ENCODE results near the gene HAUS2.
A peak's percentile ranks its signal among the peaks of the same experiment; 100 is the strongest.
"Not testable (repeated sequence)": the region's sequence is repeated elsewhere in the genome, so short reads cannot be mapped to it uniquely, and the experiment has no call there.

HAUS2 gene

DNA sequence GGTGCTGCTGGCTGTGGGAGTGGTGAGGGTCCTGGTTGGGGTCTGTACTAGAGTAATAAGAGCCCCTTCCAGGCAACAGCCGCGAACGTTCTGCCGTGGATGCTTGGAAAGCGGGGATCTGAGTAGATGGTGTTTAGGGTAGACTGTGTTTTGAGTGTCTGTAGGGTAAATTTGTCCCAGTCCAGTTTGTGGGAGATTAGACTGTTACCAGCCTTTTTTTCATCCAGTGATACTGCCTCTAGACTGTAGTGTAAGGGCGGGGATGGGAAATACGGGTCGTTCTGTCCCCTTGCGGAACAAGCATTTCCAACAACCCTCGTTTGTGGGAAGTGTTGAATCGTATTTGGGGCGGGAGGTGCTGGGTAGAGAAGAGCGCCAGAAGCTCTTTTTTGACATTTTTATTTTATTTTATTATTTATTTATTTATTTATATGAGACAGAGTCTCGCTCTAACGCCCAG, 424 bp downstream of the HAUS2 start:
- TF ChIP-seq, protein P1, sequence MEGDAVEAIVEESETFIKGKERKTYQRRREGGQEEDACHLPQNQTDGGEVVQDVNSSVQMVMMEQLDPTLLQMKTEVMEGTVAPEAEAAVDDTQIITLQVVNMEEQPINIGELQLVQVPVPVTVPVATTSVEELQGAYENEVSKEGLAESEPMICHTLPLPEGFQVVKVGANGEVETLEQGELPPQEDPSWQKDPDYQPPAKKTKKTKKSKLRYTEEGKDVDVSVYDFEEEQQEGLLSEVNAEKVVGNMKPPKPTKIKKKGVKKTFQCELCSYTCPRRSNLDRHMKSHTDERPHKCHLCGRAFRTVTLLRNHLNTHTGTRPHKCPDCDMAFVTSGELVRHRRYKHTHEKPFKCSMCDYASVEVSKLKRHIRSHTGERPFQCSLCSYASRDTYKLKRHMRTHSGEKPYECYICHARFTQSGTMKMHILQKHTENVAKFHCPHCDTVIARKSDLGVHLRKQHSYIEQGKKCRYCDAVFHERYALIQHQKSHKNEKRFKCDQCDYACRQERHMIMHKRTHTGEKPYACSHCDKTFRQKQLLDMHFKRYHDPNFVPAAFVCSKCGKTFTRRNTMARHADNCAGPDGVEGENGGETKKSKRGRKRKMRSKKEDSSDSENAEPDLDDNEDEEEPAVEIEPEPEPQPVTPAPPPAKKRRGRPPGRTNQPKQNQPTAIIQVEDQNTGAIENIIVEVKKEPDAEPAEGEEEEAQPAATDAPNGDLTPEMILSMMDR (IDR thresholded peaks at IDR 0.05; ENCODE audit: low read depth, low read length) = no peak
- H3K4me3 ChIP-seq (ENCODE audit: low read depth, low read length) = peak overlapping the region; percentile 98

DNA sequence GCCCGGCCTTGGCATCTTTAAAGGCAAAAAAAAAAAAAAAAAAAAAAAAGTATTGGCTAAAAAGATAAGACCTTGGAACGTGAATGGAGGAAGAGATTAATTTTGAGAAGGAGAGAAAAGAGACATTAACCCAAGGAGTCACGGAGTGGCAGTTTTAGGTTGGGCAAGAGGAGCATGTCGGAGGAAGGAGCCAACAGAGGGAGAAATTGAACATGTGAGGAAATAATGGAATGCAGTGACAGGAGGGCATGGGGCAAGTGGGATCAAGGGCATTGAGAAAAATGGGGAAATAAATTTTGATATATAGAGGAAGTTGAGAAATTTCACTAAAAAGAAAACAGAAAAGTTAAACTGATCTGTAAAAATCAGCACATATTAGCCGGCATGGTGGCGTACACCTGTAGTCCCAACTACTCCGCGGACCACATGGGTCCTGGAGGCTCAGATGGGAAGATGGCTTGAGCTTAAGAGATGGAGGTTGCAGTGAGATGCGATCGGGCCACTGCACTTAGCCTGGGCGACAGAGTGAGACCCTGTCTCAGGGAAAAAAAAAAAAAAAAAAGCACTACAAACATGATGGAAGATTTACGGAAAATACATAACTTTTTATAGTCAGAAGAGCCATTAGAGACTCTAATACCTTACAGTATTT, 1.2 kb downstream of the HAUS2 start:
- peak overlapping the region; percentile 98 for H3K4me3 ChIP-seq (ENCODE audit: low read depth, low read length)

DNA sequence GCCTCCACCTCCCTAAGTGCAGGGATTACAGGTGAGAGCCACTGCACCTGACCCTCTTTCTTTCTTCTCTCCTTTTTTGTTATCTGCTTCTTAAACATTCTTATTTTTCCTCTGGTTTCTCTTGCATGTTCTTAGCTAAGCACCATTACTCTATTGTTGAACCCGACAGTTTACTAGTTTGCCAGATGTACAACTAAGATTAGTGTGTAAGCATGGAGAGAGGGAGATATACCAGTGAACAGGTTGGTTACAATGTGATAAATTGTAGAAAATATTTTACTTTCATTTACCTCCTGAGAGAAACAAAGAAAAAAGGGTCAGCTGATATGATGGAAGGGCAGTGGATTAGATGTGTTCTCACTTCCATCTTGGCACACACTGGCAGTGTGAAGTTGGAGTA, 4.9 kb downstream of the HAUS2 start:
- TF ChIP-seq, protein P1 (IDR thresholded peaks at IDR 0.05; ENCODE audit: low read depth, low read length) = no peak
- no peak overlapping the region for H3K4me3 ChIP-seq (ENCODE audit: low read depth, low read length)

More for the DNA sequence above, 1.2 kb downstream of the HAUS2 start:
- TF ChIP-seq, protein P1 (IDR thresholded peaks at IDR 0.05; ENCODE audit: low read depth, low read length) = no peak

DNA sequence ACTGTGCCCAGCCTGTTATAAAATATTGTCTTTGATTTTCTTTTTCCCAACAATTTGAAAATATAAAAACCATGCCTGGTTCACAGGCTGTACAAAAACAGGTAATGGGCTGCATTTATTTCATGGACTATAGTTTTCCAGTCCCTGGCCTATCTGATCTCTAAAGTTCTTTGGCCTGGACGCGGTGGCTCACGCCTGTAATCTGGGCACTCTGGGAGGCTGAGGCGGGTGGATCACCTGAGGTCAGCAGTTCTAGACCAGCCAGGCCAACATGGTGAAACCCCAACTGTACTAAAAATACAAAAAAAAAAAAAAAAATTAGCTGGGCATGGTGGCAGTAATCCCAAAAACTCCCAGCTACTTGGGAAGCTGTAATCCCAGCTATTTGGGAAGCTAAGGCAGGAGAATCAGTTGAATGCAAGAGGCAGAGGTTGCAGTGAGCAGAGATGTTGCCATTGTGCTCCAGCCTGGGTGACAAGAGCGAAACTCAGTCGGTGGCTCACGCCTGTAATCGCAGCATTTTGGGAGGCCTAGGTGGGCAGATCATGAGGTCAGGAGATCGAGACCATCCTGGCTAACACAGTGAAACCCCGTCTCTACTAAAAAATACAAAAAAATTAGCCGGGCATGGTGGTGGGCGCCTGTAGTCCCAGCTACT, 8.0 kb downstream of the HAUS2 start:
- not testable (repeated sequence) for H3K4me3 ChIP-seq (ENCODE audit: low read depth, low read length)

DNA sequence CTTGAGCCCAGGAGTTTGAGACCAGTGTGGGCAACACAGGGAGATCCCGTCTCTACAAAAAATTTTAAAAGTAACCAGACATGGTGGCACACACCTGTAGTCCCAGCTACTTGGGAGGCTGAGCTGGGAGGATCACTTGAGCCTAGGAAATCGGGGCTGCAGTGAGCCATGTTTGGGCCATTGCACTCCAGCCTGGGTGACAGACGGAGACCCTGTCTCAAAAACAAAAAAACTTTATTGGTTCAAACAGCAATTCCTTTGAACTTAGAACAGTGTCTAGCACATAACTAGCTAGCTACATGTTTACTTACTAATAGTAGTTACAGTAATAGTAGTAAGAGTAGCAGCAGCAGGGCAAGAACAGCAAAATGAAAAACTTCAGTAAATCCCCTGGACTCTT, 10.1 kb downstream of the HAUS2 start:
- TF ChIP-seq, protein P1 (IDR thresholded peaks at IDR 0.05; ENCODE audit: low read depth, low read length) = no peak

DNA sequence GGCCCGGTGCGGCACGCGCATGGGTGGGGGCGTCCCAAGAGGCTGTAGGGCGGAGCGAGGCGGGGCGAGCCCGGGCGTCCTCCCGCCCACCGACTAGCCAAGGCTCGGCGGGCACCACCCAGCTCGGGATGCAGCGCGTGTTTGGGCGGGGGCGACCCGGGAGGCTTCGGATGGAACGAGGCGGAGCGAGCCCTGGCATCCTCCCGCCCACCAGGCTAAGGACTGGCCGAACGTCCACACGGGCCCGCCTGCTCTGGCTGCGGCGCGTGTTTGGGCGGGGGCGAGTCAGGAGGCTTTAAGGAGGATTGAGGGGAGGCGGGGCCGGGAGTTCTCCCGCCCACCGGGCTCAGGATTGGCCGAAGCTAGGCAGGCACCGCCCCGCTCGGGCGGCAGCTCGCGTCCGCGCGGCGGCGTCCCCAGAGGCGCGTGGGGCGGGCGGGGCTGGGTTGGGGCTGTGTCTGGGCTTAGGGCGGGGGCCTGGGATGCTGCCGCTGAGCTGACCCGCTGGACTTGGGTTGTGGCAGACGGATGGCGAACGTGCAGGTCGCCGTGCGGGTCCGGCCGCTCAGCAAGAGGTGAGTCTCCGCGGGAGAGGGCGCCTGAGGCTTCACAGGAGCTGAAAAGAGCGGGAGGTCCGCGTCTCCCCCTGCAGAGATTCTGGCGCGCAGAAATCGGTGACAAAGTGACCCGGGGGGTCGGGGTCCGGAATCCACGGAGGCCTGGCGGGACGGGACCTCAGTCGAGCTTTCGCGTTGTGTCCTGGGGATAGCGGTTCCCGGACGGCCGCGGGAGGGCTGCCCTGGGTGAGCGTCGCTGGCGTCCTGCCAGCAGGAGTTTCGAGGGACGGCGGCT, 26.8 kb downstream of the HAUS2 start, which contains the start of gene STARD9:
STARD9 (plus strand) TSS at position 419 of the 852 bp plus-strand sequence; CDS start at position 529, 110 bp downstream.
- peak within 1 kb of the TSS; percentile 73 for H3K4me3 ChIP-seq (ENCODE audit: low read depth, low read length)
- TF ChIP-seq, protein P1 (IDR thresholded peaks at IDR 0.05; ENCODE audit: low read depth, low read length) = no peak

More for the DNA sequence above, 10.1 kb downstream of the HAUS2 start:
- H3K4me3 ChIP-seq (ENCODE audit: low read depth, low read length) = no peak overlapping the region

DNA sequence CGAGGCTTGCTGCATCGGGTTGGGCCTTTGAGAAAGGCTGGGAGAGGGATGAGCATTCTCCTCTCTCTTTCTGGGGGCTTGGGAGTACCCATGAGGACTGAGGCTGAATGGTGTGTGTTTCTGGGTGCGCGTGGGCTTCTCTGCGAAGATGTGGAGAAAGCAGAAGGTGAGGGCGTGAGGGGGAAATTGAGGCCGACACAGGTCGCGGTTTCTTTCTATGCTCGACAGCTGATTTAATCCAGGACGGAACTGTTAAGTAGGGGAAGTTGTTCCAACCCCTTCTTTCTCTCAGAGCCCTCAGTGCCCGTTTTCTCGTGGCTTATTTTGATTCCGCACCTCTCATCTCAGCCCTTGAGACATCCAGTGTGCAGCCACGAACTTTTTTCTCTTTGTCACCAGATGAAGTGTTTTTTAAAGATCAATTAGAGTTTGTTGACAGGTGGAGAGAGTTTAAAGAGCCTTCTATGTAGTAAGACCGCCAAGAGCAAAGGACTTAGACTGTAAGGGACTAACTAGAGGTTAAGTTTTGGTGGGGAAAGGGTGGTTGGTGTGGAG, 27.5 kb downstream of the HAUS2 start:
- H3K4me3 ChIP-seq (ENCODE audit: low read depth, low read length) = peak overlapping the region; percentile 73
- TF ChIP-seq, protein P1 (IDR thresholded peaks at IDR 0.05; ENCODE audit: low read depth, low read length) = no peak
